ENCODE data around the gene CLN6. TPM values are rescaled to one million over a fixed set of nuclear protein-coding genes. Genes with fewer than 3 reads are reported as not detected.

Gene CLN6
- total RNA-seq, 4 donors from 2014 or later, result 15.6 to 40.1 (median 21.3) TPM

DNA sequence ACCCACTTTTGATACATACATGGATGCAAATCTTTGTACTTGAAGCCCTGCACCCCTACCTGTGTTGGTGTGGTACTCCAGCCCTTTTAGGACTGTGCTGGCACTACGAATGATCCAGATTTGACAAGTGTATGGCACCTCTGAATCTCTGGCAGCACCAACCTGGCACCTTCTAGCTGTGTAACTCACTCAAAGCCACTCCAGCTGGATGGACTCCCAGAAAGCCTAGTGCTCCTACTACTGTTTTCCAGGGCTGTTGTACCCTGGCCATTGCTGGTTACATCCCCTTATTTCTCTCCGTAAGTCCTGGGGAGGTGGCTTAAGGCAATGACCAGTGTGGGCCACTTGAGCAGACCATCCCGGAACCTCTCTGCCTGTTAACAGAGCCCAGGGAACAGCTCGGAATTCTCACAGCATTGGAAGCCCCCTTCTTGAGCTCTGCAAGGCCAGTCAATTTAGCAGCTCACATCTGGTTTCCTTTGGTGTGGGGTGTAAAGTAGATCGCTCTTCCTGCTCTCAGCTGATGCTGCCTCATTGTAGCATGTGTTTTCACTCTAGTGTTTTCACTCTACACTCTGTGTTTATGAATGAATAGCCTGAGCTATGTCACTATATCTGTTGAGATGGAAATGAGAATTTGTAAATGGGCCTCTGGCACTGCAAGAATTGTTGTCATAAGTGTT, 36.6 kb downstream of the CLN6 start:
- ATAC-seq (ENCODE audit: low FRiP score), result no peak
- no peak for TF ChIP-seq CTCF (IDR thresholded peaks at IDR 0.05)
- DNase-seq (ENCODE audit: low spot score), result no peak

- no peak for TF ChIP-seq CTCF (IDR thresholded peaks at IDR 0.05)
- DNase-seq (ENCODE audit: low spot score), result no peak
- no peak for ATAC-seq (ENCODE audit: low FRiP score)
These were observed 37.4 kb downstream of the CLN6 start for GRCh38 chr15:68192117-68192516.

DNA sequence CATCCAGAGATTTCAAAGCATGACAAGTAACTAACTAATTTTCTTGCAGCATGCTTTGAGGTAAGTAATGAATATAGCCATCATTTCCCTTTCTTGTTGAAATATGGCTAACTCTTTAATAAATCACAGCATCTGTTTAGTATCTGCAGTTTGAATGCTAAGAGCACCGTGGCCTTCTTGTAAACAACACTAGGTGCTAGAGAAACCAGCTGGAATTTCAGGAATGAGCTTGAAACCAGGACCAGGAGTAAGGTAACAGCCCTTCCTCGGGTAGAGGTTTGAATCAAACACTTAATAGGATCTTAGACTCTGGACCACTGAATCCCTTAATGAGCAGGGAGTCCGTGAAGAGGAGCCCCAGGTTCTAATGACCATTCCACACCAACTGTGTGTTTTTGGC, 38.0 kb downstream of the CLN6 start:
- TF ChIP-seq CTCF (IDR thresholded peaks at IDR 0.05), result no peak
- ATAC-seq (ENCODE audit: low FRiP score), result no peak
- no peak for DNase-seq (ENCODE audit: low spot score)

- no peak for DNase-seq (ENCODE audit: low spot score)
- no peak for TF ChIP-seq CTCF (IDR thresholded peaks at IDR 0.05)
- no peak for ATAC-seq (ENCODE audit: low FRiP score)
These were observed 39.5 kb downstream of the CLN6 start for GRCh38 chr15:68190048-68190447.

GRCh38 chr15:68188647-68189046, 40.9 kb downstream of the CLN6 start:
- no peak for ATAC-seq (ENCODE audit: low FRiP score)
- no peak for DNase-seq (ENCODE audit: low spot score)
- no peak for TF ChIP-seq CTCF (IDR thresholded peaks at IDR 0.05)

DNA sequence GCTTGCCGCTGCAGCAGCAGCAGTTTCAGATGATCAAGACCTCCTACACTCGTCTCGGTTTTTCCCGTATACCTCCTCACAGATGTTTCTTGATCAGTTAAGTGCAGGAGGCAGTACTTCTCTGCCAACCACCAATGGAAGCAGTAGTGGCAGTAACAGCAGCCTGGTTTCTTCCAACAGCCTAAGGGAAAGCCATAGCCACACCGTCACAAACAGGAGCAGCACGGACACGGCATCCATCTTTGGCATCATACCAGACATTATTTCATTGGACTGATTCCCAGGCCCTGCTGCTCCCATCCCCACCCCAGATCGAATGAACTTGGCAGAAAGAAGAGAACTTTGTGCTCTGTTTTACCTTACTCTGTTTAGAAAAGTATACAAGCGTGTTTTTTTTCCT, 42.0 kb downstream of the CLN6 start:
- no peak for DNase-seq (ENCODE audit: low spot score)
- peak; percentile 70 for ATAC-seq (ENCODE audit: low FRiP score)
- TF ChIP-seq CTCF (IDR thresholded peaks at IDR 0.05), result no peak

- peak; percentile 94 for ATAC-seq (ENCODE audit: low FRiP score)
- no peak for TF ChIP-seq CTCF (IDR thresholded peaks at IDR 0.05)
- DNase-seq (ENCODE audit: low spot score), result no peak
These were observed 42.7 kb downstream of the CLN6 start for GRCh38 chr15:68186671-68187397.

All from omental fat pad (tissue), 4 donors.